NCI-H226 (cell line): ENCODE results near the gene AP3B2.
A peak's percentile ranks its signal among the peaks of the same experiment; 100 is the strongest.
"Not testable (repeated sequence)": the region's sequence is repeated elsewhere in the genome, so short reads cannot be mapped to it uniquely, and the experiment has no call there.

Source experiments
- DNase-seq: peaks from one replicate; pipeline ENCODE4 v3.0.0-alpha.2; 2015

The AP3B2 gene

DNA sequence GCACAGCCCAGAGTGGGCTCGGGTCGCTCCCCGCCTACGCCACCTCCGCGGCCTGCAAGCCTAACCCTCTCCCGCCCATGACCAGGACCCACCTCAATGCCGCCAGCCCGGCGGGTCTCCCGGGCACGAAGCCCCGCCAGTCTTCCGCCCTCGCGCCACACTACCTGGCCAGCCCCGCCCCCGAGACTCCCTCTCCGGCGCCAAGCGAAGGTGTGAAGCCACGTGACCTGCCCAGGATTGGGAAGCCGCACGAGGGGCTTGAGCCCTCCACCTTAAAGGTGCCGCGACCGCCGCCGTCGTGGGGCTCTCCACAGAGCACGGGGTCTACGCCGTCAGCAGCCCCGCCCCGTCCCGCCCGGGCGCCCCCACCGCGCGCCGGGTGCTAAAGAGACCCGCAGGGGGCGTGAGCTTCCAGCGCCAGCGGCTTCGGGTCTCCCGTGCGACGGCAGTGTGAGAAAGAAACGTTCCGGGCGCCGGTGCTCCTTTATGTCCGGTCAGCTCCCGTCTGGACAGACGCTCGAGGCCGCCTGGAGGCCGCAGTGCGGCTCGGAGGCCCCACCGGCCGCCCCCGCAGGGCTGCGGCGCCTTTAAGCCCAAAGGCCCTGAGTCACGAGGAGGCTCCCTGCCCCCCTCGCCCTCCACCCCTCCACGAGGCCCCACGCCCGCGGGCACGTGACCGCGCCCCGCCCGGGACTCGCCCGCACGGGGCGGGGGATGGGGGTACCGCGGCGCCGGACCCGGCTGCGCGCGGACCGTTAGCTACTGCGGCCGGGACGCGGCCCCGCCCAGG, 62.4 kb downstream of the AP3B2 start, which contains the start of gene CPEB1:
CPEB1 (minus strand) TSS at position 319 of the 790 bp plus-strand sequence. CDS start 18,904 bp downstream, outside the sequence.
- peak; percentile 70 for DNase-seq

DNA sequence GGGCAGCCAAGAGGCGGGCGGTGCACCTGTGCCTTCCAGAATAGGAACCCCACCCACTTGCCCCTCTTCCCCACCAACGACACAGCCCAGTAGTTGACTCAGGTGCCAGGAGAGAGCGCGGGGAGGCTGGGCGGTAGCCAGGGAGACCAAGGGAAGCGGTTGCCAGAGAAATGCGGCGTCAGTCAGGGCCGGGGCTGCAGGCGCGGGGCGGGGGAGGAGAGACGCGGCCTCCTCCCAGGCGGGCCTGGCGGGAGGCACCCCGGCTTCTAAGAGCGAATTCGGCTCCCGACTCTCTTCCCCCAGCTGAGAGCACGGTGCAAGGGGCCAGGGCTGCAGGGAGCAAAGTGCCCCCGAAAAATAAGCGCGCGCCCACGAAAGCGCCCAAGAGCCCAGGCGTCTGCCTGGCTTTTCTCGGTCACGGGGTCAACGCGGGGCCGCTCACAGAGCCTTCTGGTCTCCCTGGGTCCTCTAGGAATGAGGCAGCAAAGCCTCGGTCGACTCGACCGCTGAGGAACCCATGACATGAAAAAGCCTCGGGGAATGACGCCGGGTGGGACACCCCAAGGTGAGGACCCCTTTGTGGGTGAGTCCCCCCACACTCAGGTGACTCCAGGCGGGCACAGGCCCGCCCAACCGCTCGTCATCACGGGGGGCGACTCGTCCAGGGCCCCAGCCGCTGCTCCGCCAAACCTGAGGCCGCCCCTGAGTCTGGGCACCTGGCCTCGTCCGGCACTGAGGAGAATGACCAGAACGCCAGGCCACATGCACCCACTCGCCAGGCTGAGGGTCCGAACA, 63.2 kb downstream of the AP3B2 start:
- no peak for DNase-seq

GRCh38 chr15:82644967-82645852, 64.5 kb downstream of the AP3B2 start:
- not testable (repeated sequence) for DNase-seq

- DNase-seq = no peak
Observed at GRCh38 chr15:82643992-82644391, 65.7 kb downstream of the AP3B2 start.

- DNase-seq = no peak
Observed at GRCh38 chr15:82642656-82643055, 67.0 kb downstream of the AP3B2 start.

GRCh38 chr15:82641129-82641798, 68.4 kb downstream of the AP3B2 start:
- DNase-seq = no peak

DNA sequence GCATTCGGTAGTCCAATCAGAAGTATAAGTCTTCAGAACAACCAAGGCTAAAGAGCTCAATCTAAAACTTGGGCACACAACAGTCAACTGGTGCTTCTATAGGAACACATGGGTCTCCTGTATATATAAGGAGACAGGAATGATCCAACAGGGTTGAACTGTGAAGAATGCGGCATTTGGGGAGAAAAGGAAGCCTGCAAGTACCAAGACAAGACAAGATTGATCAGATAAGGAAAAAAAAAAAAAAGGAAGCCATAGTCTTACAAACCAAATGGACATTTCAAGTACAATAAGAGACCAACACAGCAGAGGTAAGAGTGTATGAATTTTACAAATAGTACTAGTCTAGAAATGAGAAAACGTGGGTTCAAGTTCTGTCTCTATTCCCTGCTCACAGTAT, 69.0 kb downstream of the AP3B2 start:
- no peak for DNase-seq

DNA sequence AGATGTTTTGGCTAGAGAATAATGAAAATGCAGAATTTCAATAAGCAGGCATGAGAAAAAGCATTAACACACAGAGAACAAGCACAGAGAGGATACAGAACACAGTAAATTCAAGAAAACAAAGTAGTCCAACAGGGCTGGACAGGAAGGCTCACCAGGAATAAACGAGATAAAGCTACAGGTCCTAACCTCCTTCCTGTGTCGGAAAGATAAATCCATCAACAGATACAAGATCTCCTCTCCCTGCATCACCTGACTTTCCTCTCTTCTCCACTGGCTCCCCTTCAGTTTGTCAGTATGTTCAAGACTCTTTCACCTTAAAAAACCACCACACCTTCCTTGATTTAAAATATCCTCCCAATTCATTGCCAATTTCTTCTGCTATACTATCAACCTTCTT, 73.9 kb downstream of the AP3B2 start:
- DNase-seq = no peak

DNA sequence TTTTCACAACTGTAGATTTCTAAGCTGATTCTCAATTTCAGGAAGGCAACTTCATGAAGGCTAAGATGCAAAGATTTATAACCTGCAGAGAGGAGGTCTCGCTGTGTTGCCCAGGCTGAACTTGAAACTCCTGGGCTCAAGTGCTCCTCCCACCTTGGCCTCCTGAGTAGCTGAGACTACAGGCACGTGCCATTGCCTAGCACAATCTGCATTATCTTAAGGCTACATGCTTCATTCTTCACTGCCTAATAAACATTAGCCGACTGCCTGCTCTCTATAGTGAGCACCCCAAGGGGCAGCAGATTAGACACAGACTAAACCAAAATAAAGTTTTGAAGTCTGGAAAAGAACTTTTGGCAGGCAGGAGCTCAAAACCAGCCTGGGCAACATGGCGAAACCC, 79.6 kb downstream of the AP3B2 start:
- no peak for DNase-seq

DNA sequence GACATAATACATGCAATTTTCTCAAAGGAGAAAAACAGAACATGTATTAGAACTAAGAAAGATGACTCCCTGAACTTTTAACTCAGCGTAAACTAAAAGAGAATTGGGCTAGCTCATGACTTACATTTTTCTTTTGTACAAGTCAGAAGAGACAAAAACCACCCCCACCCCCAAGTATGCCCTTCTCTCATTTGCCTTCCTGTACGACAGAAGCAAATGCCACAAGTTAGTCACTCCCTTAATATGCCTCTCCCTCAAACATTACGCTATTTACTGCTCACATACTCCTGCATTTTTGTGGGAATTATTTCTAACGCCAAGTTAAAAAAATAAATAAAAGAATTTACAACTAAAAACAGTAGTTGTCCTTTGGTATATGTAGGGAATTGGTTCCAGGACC, 84.5 kb downstream of the AP3B2 start:
- DNase-seq = no peak

GRCh38 chr15:82624438-82624837, 85.2 kb downstream of the AP3B2 start:
- no peak for DNase-seq

DNA sequence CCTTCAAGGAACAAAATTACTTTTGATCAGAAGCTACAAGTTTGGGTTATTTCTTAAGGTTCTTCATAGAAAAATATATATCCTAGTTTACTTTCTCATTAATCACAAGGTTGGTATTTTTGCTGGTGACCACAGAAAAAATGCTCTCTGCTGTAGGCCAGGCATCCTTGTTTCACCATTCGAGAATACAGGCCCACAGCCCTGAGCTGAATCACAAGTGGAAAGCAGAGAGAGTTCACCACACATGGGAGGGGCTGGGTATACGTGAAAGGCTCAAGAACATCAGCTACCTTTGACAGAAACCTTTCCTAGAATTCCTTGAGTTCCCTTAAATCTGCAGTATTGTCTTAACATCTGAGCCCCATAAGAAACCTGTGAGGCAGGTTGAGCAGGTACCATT, 85.7 kb downstream of the AP3B2 start:
- no peak for DNase-seq

DNA sequence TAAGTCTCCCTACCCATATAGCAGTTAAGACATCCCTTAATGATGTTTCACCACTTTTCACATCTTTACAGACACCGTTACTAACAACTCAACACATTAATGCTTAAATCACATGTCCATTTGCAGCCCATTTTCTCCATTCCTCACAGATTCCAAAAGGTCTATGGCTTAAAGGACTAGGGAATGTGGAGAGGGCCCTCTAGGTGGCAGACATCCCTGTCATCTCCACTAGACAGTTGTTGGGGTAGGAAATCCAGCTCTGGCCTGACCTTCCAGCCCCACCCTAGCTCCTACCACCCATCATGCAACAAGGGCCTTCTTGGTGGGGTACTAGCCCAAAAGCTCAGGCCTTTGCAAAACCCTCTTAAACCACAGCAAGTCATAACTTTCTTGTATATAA, 87.7 kb downstream of the AP3B2 start:
- no peak for DNase-seq

GRCh38 chr15:82613747-82614146, 95.9 kb downstream of the AP3B2 start:
- DNase-seq = no peak

DNA sequence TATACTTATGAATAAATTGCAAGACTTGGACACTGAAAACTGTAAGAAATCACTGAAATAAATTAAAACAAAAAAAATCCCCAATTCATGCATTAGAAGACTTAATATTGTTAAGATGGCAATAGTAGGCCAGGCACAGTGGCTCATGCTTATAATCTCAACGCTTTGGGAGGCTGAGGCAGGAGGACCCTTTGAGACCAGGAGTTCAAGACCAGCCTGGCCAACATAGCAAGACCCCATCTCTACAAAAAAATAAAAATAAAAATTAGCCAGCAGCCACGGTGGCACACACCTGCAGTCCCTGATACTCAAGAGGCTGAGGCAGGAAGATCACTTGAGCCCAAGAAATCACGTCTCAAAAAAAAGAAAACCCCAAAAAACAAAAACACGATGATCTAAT, 98.3 kb downstream of the AP3B2 start:
- DNase-seq = no peak
